Measurements from ENCODE around the gene VPS72.

VPS72 gene

GRCh38 chr1:151130987-151131586 lies 58.9 kb downstream of the VPS72 start:
- Histone ChIP-seq H3K36me3 (ENCODE audit: low read depth) (no peaks in the 10 kb centered on the region), H3K4me1 (ENCODE audit: insufficient read depth, poor library complexity, severe bottlenecking) (no peaks in the 10 kb centered on the region), H3K27me3 (ENCODE audit: insufficient read depth, poor library complexity, severe bottlenecking) (no peaks in the 10 kb centered on the region), H3K4me3 (ENCODE audit: severe bottlenecking) (peak overlapping the region; percentile 11), H3K9me3 (ENCODE audit: severe bottlenecking) (no peaks in the 10 kb centered on the region), H3K27ac (ENCODE audit: poor library complexity, severe bottlenecking) (no peak overlapping the region)
- ATAC-seq (ENCODE audit: low read depth): peak; percentile 96
- TF ChIP-seq CTCF (IDR thresholded peaks at IDR 0.05; ENCODE audit: poor library complexity, severe bottlenecking): no peak
- peak; percentile 82 for DNase-seq (ENCODE audit: low spot score)

- H3K27ac ChIP-seq (ENCODE audit: poor library complexity, severe bottlenecking): no peak overlapping the region
- no peak for TF ChIP-seq CTCF (IDR thresholded peaks at IDR 0.05; ENCODE audit: poor library complexity, severe bottlenecking)
- H3K36me3 ChIP-seq (ENCODE audit: low read depth): no peaks in the 10 kb centered on the region
- H3K9me3 ChIP-seq (ENCODE audit: severe bottlenecking): no peaks in the 10 kb centered on the region
- H3K4me3 ChIP-seq (ENCODE audit: severe bottlenecking): no peak overlapping the region
- DNase-seq (ENCODE audit: low spot score) (no peak), ATAC-seq (ENCODE audit: low read depth) (no peak)
- no peaks in the 10 kb centered on the region for H3K4me1 ChIP-seq (ENCODE audit: insufficient read depth, poor library complexity, severe bottlenecking)
- H3K27me3 ChIP-seq (ENCODE audit: insufficient read depth, poor library complexity, severe bottlenecking): no peaks in the 10 kb centered on the region
Measured at GRCh38 chr1:151128800-151129199, 61.2 kb downstream of the VPS72 start.

Measured in RWPE2 (cell line).